ENCODE measurements around the gene GYPC.

The GYPC gene

GRCh38 chr2:126699716-126700581 lies 44.0 kb downstream of the GYPC start:
- no peak for TF ChIP-seq CTCF (IDR thresholded peaks at IDR 0.05; ENCODE audit: insufficient read depth, low read length)
- no peak for TF ChIP-seq SPI1 (IDR thresholded peaks at IDR 0.05; ENCODE audit: borderline replicate concordance, low read depth)
- no peak for TF ChIP-seq GABPA (IDR thresholded peaks at IDR 0.05; ENCODE audit: low read depth)
- TF ChIP-seq POLR2AphosphoS5 (IDR thresholded peaks at IDR 0.05; ENCODE audit: low read depth), result no peak
- TF ChIP-seq REST (IDR thresholded peaks at IDR 0.05; ENCODE audit: insufficient replicate concordance, low read depth), result no peak
- Histone ChIP-seq H3K27ac (replicated peaks) (no peak overlapping the region), H3K27me3 (ENCODE audit: insufficient read depth, poor library complexity, severe bottlenecking) (no peaks in the 10 kb centered on the region), H3K4me3 (replicated peaks; ENCODE audit: insufficient read depth, low read length) (no peak overlapping the region)
- DNase-seq (ENCODE audit: low read depth in 1 of 2, low spot score in 1 of 2), result no peak

- no peaks in the 10 kb centered on the region for H3K27me3 ChIP-seq (ENCODE audit: insufficient read depth, poor library complexity, severe bottlenecking)
- H3K4me3 ChIP-seq (replicated peaks; ENCODE audit: insufficient read depth, low read length), result no peak overlapping the region
- TF ChIP-seq CTCF (IDR thresholded peaks at IDR 0.05; ENCODE audit: insufficient read depth, low read length), result no peak
- no peak for TF ChIP-seq SPI1 (IDR thresholded peaks at IDR 0.05; ENCODE audit: borderline replicate concordance, low read depth)
- TF ChIP-seq GABPA (IDR thresholded peaks at IDR 0.05; ENCODE audit: low read depth), result no peak
- no peak for TF ChIP-seq REST (IDR thresholded peaks at IDR 0.05; ENCODE audit: insufficient replicate concordance, low read depth)
- no peak for TF ChIP-seq POLR2AphosphoS5 (IDR thresholded peaks at IDR 0.05; ENCODE audit: low read depth)
- H3K27ac ChIP-seq (replicated peaks), result no peak overlapping the region
- DNase-seq (ENCODE audit: low read depth in 1 of 2, low spot score in 1 of 2), result no peak
Measured at GRCh38 chr2:126700677-126701076, 44.7 kb downstream of the GYPC start.

GRCh38 chr2:126703311-126703710 lies 47.4 kb downstream of the GYPC start:
- Histone ChIP-seq H3K27me3 (ENCODE audit: insufficient read depth, poor library complexity, severe bottlenecking) (no peaks in the 10 kb centered on the region), H3K27ac (replicated peaks) (no peak overlapping the region), H3K4me3 (replicated peaks; ENCODE audit: insufficient read depth, low read length) (no peak overlapping the region)
- DNase-seq (ENCODE audit: low read depth in 1 of 2, low spot score in 1 of 2), result no peak
- TF ChIP-seq REST (IDR thresholded peaks at IDR 0.05; ENCODE audit: insufficient replicate concordance, low read depth) (no peak), GABPA (IDR thresholded peaks at IDR 0.05; ENCODE audit: low read depth) (no peak), CTCF (IDR thresholded peaks at IDR 0.05; ENCODE audit: insufficient read depth, low read length) (no peak), SPI1 (IDR thresholded peaks at IDR 0.05; ENCODE audit: borderline replicate concordance, low read depth) (no peak)
